ENCODE data around the gene LRRFIP1. TPM values are rescaled to one million over a fixed set of nuclear protein-coding genes. Genes with fewer than 3 reads are reported as not detected.

Gene LRRFIP1
- total and polyA plus RNA-seq, 2 donors (not counting 1 experiment from before 2014, with no cell fraction given), result 42.0 to 139 TPM

GRCh38 chr2:237577956-237578870 is 49.2 kb upstream of the LRRFIP1 start:
- WGBS (ENCODE audit: insufficient coverage), result 90% methylated on average over 20 of the region's 26 CpGs
- no peak for TF ChIP-seq EZH2 (IDR thresholded peaks at IDR 0.05; ENCODE audit: borderline replicate concordance, insufficient read depth, low read depth, low read length, poor library complexity, severe bottlenecking)
- TF ChIP-seq, protein P1, sequence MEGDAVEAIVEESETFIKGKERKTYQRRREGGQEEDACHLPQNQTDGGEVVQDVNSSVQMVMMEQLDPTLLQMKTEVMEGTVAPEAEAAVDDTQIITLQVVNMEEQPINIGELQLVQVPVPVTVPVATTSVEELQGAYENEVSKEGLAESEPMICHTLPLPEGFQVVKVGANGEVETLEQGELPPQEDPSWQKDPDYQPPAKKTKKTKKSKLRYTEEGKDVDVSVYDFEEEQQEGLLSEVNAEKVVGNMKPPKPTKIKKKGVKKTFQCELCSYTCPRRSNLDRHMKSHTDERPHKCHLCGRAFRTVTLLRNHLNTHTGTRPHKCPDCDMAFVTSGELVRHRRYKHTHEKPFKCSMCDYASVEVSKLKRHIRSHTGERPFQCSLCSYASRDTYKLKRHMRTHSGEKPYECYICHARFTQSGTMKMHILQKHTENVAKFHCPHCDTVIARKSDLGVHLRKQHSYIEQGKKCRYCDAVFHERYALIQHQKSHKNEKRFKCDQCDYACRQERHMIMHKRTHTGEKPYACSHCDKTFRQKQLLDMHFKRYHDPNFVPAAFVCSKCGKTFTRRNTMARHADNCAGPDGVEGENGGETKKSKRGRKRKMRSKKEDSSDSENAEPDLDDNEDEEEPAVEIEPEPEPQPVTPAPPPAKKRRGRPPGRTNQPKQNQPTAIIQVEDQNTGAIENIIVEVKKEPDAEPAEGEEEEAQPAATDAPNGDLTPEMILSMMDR (IDR thresholded peaks at IDR 0.05), result no peak
- Mint-ChIP-seq H3K4me3 (no peak overlapping the region), H3K27me3 (peaks cover 21% of the 10 kb centered on the region), H3K9me3 (ENCODE audit: insufficient read depth) (no peaks in the 10 kb centered on the region), H3K27ac (no peak overlapping the region), H3K4me1 (peaks cover 2% of the 10 kb centered on the region)
- POLR2A ChIA-PET, result no interaction called here
- CTCF ChIA-PET, result interaction anchor here (0.9 kb wide), 1 partner anchor 167 kb away, joined by 3 read pairs; no protein-coding TSS in a partner anchor
- Histone ChIP-seq H3K27ac (ENCODE audit: low read length in 2 of 2) (no peak overlapping the region), H4K20me1 (ENCODE audit: control insufficient read depth, insufficient read depth, low read length, poor library complexity, severe bottlenecking) (no peaks in the 10 kb centered on the region), H3K4me1 (ENCODE audit: control insufficient read depth in 2 of 2, insufficient read depth in 2 of 2, low read length in 2 of 2) (peaks cover 0 to 4% of the 10 kb centered on the region in 2 donors), H2AFZ (ENCODE audit: insufficient read depth, low read depth, low read length, poor library complexity, severe bottlenecking) (no peak overlapping the region), H3K36me3 (replicated peaks in 1 of 2; ENCODE audit: control extremely low read depth in 1 of 2, control insufficient read depth in 1 of 2, extremely low read depth in 1 of 2, insufficient read depth in 2 of 2, low read length in 1 of 2) (no peaks in the 10 kb centered on the region), H3K4me3 (ENCODE audit: control extremely low read depth in 1 of 5, extremely low read depth in 1 of 5, insufficient read depth in 1 of 5, low read depth in 2 of 5, low read length in 4 of 5) (no peak overlapping the region), H3K79me2 (ENCODE audit: control insufficient read depth, insufficient read depth, low read length) (no peaks in the 10 kb centered on the region), H3K9ac (ENCODE audit: low read length) (no peak overlapping the region), H3K4me2 (replicated peaks; ENCODE audit: low read depth, low read length, poor library complexity, severe bottlenecking) (no peak overlapping the region), H3K9me3 (ENCODE audit: control extremely low read depth in 1 of 3, control insufficient read depth in 2 of 3, insufficient read depth in 1 of 3, low read length in 2 of 3) (no peaks in the 10 kb centered on the region), H3K27me3 (replicated peaks in 1 of 4; ENCODE audit: control extremely low read depth in 1 of 4, control insufficient read depth in 3 of 4, insufficient read depth in 4 of 4, low read length in 3 of 4) (peaks cover 0 to 7% (median 0%) of the 10 kb centered on the region in 4 experiments)
- ATAC-seq (ENCODE audit: low read depth) (no peak), DNase-seq (no peak)
- intact Hi-C loops (cut with micrococcal nuclease), result no loop called here

- peaks cover 0 to 4% of the 10 kb centered on the region in 2 donors for H3K4me1 ChIP-seq (ENCODE audit: control insufficient read depth in 2 of 2, insufficient read depth in 2 of 2, low read length in 2 of 2)
- H3K79me2 ChIP-seq (ENCODE audit: control insufficient read depth, insufficient read depth, low read length), result no peaks in the 10 kb centered on the region
- no peak overlapping the region for H3K27ac Mint-ChIP-seq
- H3K36me3 ChIP-seq (replicated peaks in 1 of 2; ENCODE audit: control extremely low read depth in 1 of 2, control insufficient read depth in 1 of 2, extremely low read depth in 1 of 2, insufficient read depth in 2 of 2, low read length in 1 of 2), result no peaks in the 10 kb centered on the region
- WGBS (ENCODE audit: insufficient coverage), result no CpG with 5 or more reads among the region's 6 CpGs
- H3K9me3 ChIP-seq (ENCODE audit: control extremely low read depth in 1 of 3, control insufficient read depth in 2 of 3, insufficient read depth in 1 of 3, low read length in 2 of 3), result no peaks in the 10 kb centered on the region
- TF ChIP-seq, protein P1 (IDR thresholded peaks at IDR 0.05), result no peak
- no peak for TF ChIP-seq EZH2 (IDR thresholded peaks at IDR 0.05; ENCODE audit: borderline replicate concordance, insufficient read depth, low read depth, low read length, poor library complexity, severe bottlenecking)
- ATAC-seq (ENCODE audit: low read depth) (no peak), DNase-seq (no peak)
- no peak overlapping the region for H3K9ac ChIP-seq (ENCODE audit: low read length)
- ChIA-PET CTCF (interaction anchor here (0.6 to 5.7 kb wide), 19 partner anchors 9 to 682 kb away, joined by 3 to 88 read pairs (median 3); no protein-coding TSS in a partner anchor), POLR2A (interaction anchor here (0.7 to 0.8 kb wide), 2 partner anchors 68 to 192 kb away, joined by 3 to 5 read pairs; no protein-coding TSS in a partner anchor)
- H3K27me3 Mint-ChIP-seq, result peaks cover 9% of the 10 kb centered on the region
- peaks cover 0 to 7% (median 0%) of the 10 kb centered on the region in 4 experiments for H3K27me3 ChIP-seq (replicated peaks in 1 of 4; ENCODE audit: control extremely low read depth in 1 of 4, control insufficient read depth in 3 of 4, insufficient read depth in 4 of 4, low read length in 3 of 4)
- no peak overlapping the region for H3K4me2 ChIP-seq (replicated peaks; ENCODE audit: low read depth, low read length, poor library complexity, severe bottlenecking)
- H3K4me3 ChIP-seq (ENCODE audit: control extremely low read depth in 1 of 5, extremely low read depth in 1 of 5, insufficient read depth in 1 of 5, low read depth in 2 of 5, low read length in 4 of 5), result no peak overlapping the region
- H3K4me3 Mint-ChIP-seq, result no peak overlapping the region
- H2AFZ ChIP-seq (ENCODE audit: insufficient read depth, low read depth, low read length, poor library complexity, severe bottlenecking), result peak overlapping the region; percentile 19
- H3K9me3 Mint-ChIP-seq (ENCODE audit: insufficient read depth), result no peaks in the 10 kb centered on the region
- no peak overlapping the region for H3K27ac ChIP-seq (ENCODE audit: low read length in 2 of 2)
- H4K20me1 ChIP-seq (ENCODE audit: control insufficient read depth, insufficient read depth, low read length, poor library complexity, severe bottlenecking), result no peaks in the 10 kb centered on the region
- intact Hi-C loops (cut with micrococcal nuclease), result loop anchor here (5.0 kb wide), 1 partner anchor 91 kb away; no protein-coding TSS in a partner anchor
- peaks cover 2% of the 10 kb centered on the region for H3K4me1 Mint-ChIP-seq
Observed at GRCh38 chr2:237581326-237581725, 46.1 kb upstream of the LRRFIP1 start.
